ENCODE measurements around the gene MATCAP1.

- TF ChIP-seq POLR2A (IDR thresholded peaks at IDR 0.05; ENCODE audit: low read depth, low read length) (no peak), POU2F2 (IDR thresholded peaks at IDR 0.05; ENCODE audit: low read depth, low read length) (no peak)
These were observed 23.1 kb upstream of the MATCAP1 start for GRCh38 chr16:67206838-67207248.
